Mucosa of descending colon (tissue), 3 donors: ENCODE results near the gene LHX3. TPM values are rescaled to one million over a fixed set of nuclear protein-coding genes. Genes with fewer than 3 reads are reported as not detected.

ENCODE experiments used
- ATAC-seq: fragments of 200-7000 bp; cut with Tn5 transposase; one replicate; pipeline ENCODE4 v1.9.1; 2020; ENCODE audit warnings: mild to moderate bottlenecking, moderate library complexity
- DNase-seq, 3 donors: peaks; one replicate each; pipeline ENCODE4 v3.0.0-alpha.2; 2020
- H3K36me3 ChIP-seq: fragments of 200-600 bp; one replicate; pipeline ENCODE4 v1.8.0; 2021; ENCODE audit warnings: low read depth, mild to moderate bottlenecking
- H3K4me1 ChIP-seq: fragments of 200-600 bp; one replicate; pipeline ENCODE4 v1.8.0; 2021; ENCODE audit warnings: low read depth, mild to moderate bottlenecking
- H3K4me3 ChIP-seq: fragments of 200-600 bp; one replicate; pipeline ENCODE4 v1.8.0; 2021; ENCODE audit warnings: mild to moderate bottlenecking
- H3K9me3 ChIP-seq: fragments of 200-600 bp; one replicate; pipeline ENCODE4 v1.8.0; 2021; ENCODE audit warnings: mild to moderate bottlenecking
- intact Hi-C, 2 donors: fragments of 100-400 bp; cut with DNase I in 1 of 2; cut with micrococcal nuclease in 1 of 2; formaldehyde crosslinking; loops; one replicate each; pipeline versions ENCODE4 v1.11.0 to v1.11.1; 2022; cut with DNase I, micrococcal nuclease
- total RNA-seq, 3 donors: library from RNA; stranded (reverse); fragmentation: NEBNext Ultra II Directional in 2 of 3; extraction: Animal tissue kit (Norgen Biotek cat#: 25700) in 2 of 3; gene quantifications; one replicate each; pipeline versions ENCODE4 v1.2.1 to v1.2.4, GENCODE V29; 2021 to 2023
- TF ChIP-seq, protein P1 (sequence below): fragments of 200-600 bp; IDR thresholded peaks from one replicate; pipeline ENCODE4 v1.8.0; 2022; ENCODE audit warnings: antibody characterized with exemption, mild to moderate bottlenecking
- donor health status: DM: no; HTN: no; CAD: no; lungs with moderate emphysema.
- donor health status: DM: no; HTN: no; CAD: no.
- donor health status: DM: no; HTN: yes; CAD: no.

The LHX3 gene
- total RNA-seq, 3 donors from 2014 or later, result not detected

GRCh38 chr9:136185066-136185465 is 19.9 kb downstream of the LHX3 start:
- Histone ChIP-seq H3K4me1 (no peaks in the 10 kb centered on the region), H3K4me3 (no peak overlapping the region), H3K9me3 (no peaks in the 10 kb centered on the region), H3K36me3 (no peaks in the 10 kb centered on the region)
- intact Hi-C loops, result no loop called here
- no peak for DNase-seq
- TF ChIP-seq, protein P1, sequence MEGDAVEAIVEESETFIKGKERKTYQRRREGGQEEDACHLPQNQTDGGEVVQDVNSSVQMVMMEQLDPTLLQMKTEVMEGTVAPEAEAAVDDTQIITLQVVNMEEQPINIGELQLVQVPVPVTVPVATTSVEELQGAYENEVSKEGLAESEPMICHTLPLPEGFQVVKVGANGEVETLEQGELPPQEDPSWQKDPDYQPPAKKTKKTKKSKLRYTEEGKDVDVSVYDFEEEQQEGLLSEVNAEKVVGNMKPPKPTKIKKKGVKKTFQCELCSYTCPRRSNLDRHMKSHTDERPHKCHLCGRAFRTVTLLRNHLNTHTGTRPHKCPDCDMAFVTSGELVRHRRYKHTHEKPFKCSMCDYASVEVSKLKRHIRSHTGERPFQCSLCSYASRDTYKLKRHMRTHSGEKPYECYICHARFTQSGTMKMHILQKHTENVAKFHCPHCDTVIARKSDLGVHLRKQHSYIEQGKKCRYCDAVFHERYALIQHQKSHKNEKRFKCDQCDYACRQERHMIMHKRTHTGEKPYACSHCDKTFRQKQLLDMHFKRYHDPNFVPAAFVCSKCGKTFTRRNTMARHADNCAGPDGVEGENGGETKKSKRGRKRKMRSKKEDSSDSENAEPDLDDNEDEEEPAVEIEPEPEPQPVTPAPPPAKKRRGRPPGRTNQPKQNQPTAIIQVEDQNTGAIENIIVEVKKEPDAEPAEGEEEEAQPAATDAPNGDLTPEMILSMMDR, result no peak
- no peak for ATAC-seq

DNA sequence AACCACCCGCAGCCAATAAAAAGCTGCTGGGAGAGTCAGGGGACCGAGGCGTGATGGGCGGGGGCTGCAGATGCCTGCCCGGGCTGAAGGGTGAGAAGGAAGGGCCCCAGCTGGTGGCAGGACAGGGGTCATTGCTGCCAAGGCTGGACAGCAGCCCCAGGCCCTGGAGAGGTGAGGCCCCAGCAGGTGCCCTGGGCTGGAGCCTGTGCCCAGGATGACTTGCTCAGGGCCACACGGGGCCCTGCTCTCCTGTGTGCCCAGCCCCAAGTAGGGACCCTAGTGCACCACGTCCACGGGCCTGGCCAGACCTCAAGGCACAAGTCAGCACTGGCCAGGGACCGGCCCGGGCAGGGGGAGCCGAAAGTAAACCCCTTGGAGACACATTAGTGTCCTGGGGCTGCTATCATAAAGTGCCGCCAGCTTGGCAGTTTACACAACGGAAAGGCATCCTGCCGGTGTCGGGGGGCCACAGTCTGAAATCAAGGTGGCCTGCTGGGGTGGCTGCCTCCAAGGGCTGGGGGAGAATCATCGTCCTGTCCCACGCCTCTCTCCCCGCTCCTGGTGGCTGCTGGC is 22.0 kb downstream of the LHX3 start:
- Histone ChIP-seq H3K4me3 (no peak overlapping the region), H3K9me3 (no peaks in the 10 kb centered on the region), H3K36me3 (no peaks in the 10 kb centered on the region), H3K4me1 (no peaks in the 10 kb centered on the region)
- DNase-seq, result no peak
- TF ChIP-seq, protein P1, result no peak
- intact Hi-C loops, result no loop called here
- ATAC-seq, result no peak

DNA sequence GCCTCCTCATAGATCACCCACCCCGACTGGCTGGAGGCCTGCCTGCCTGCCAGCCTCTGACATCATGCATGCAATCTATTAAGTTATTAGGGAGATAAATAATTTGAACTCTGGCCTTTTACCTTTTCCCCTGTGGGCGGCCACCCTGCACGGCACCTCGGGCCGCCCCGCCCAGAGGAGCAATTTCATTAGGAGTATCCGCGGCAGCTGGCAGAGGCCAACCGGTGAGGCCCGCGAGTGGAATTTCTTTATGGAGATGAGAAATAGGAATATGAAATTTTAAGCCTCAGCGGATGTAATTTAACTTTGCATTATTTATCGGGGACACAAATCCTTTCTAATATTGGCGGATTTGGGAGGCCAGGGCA is 22.5 kb downstream of the LHX3 start:
- ATAC-seq (no peak), DNase-seq (no peak)
- no peaks in the 10 kb centered on the region for H3K9me3 ChIP-seq
- TF ChIP-seq, protein P1, result no peak
- intact Hi-C loops, result no loop called here
- no peaks in the 10 kb centered on the region for H3K4me1 ChIP-seq
- H3K4me3 ChIP-seq, result no peak overlapping the region
- H3K36me3 ChIP-seq, result no peaks in the 10 kb centered on the region

- Histone ChIP-seq H3K4me1 (no peaks in the 10 kb centered on the region), H3K4me3 (no peak overlapping the region), H3K36me3 (no peaks in the 10 kb centered on the region), H3K9me3 (no peaks in the 10 kb centered on the region)
- ATAC-seq, result no peak
- DNase-seq, result no peak
- intact Hi-C loops, result no loop called here
- TF ChIP-seq, protein P1, result no peak
Observed at GRCh38 chr9:136181784-136182419, 23.0 kb downstream of the LHX3 start.

DNA sequence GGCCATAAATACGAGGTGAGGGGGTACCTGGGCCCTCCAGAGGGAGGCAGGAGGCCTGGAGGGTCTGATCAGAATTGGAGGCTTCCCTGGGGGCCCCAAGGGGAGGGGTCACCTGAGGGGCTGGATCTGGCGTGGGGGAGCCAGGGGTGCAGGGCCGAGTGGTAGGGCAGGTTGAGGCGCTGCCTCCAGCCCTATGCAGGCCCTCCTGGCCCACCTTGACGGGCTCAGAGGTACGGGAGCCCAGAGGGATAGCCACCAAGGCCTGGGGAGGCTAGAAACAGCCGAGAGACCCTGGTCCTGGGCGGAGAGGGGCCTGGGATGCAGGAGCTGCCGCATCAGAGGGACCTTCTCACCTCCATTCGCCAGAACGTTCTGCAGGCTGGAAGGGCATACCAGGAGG is 24.3 kb downstream of the LHX3 start:
- DNase-seq, result no peak
- Histone ChIP-seq H3K36me3 (no peaks in the 10 kb centered on the region), H3K9me3 (no peaks in the 10 kb centered on the region), H3K4me1 (no peaks in the 10 kb centered on the region), H3K4me3 (no peak overlapping the region)
- intact Hi-C loops, result no loop called here
- TF ChIP-seq, protein P1, result no peak
- ATAC-seq, result no peak
